PC-3 (cell line): ENCODE measurements around the gene TIGD1.

Source experiments
- EZH2 ChIP-seq: fragments of 300-600 bp; sonication (generic); IDR thresholded peaks from one replicate; pipeline ENCODE4 v1.6.1; 2017; ENCODE audit warnings: antibody characterized with exemption, mild to moderate bottlenecking, low read length; ENCODE audit not compliant: unreplicated experiment
- EZH2phosphoT487 ChIP-seq: fragments of 300-600 bp; sonication (generic); IDR thresholded peaks from 2 replicates; pipeline ENCODE4 v1.6.1; 2018; ENCODE audit warnings: mild to moderate bottlenecking, antibody characterized with exemption, low read length, borderline replicate concordance
- TF ChIP-seq, protein P1 (sequence below): fragments of 300-600 bp; sonication (generic); conservative IDR thresholded peaks from 2 replicates; pipeline ENCODE4 v1.5.1; 2017; ENCODE audit warnings: antibody characterized with exemption, low read depth, mild to moderate bottlenecking, low read length

GRCh38 chr2:232519581-232520438 is 30.5 kb downstream of the TIGD1 start, which contains the start of gene PRSS56:
- TF ChIP-seq, protein P1, sequence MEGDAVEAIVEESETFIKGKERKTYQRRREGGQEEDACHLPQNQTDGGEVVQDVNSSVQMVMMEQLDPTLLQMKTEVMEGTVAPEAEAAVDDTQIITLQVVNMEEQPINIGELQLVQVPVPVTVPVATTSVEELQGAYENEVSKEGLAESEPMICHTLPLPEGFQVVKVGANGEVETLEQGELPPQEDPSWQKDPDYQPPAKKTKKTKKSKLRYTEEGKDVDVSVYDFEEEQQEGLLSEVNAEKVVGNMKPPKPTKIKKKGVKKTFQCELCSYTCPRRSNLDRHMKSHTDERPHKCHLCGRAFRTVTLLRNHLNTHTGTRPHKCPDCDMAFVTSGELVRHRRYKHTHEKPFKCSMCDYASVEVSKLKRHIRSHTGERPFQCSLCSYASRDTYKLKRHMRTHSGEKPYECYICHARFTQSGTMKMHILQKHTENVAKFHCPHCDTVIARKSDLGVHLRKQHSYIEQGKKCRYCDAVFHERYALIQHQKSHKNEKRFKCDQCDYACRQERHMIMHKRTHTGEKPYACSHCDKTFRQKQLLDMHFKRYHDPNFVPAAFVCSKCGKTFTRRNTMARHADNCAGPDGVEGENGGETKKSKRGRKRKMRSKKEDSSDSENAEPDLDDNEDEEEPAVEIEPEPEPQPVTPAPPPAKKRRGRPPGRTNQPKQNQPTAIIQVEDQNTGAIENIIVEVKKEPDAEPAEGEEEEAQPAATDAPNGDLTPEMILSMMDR = no peak
- TF ChIP-seq EZH2 (no peak), EZH2phosphoT487 (no peak)
